HG03571 (cell line): Measurements from ENCODE around the gene BCHE.
"Not testable (repeated sequence)": the region's sequence is repeated elsewhere in the genome, so short reads cannot be mapped to it uniquely, and the experiment has no call there.

Source experiments
- ATAC-seq: cut with Tn5 transposase; IDR thresholded peaks from one replicate; pipeline ENCODE4 v1.9.1; 2021; ENCODE audit not compliant: unreplicated experiment

The BCHE gene

DNA sequence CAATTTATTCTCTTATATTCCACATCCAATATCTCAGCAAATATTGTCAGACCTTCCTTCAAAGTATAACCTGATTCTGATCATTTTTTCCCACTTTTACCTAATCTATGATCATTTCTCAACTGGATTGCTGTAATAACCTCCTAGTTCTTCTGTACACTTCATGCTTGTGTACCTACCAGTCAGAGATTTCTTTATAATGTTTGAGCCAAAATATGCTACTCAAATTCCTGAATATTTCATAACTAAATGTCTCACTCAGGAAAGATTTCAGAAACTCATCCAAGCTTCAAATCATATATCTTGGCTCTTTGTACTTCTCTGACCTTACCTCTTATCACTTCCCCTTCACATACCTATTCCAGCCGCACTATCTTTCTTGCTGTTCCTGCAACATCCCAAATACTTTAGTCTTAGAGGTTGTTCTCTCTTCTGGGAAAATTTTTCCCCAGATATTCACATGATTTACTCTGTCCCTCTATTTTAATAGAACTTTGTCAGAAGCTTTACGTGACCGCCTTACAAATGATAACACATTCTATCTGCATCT is 20.0 kb downstream of the BCHE start:
- no peak for ATAC-seq

DNA sequence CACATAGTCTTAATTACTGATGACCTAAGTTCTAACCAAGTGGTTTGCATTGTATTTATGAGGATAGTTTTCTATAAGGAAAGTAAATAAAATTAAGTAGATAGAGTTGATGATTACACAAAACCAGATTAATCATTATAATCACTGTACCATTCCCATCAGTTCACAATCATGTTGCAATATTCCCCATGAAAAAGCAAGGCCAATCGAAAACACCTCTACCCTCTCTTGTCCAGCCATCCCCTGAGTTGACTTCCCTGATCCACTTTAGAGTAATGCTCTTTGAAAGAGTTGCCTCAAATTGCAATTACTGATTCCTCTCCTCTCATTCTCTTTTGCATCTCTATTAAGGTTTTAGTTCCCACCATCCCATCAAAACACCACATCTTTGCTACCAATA is 21.0 kb downstream of the BCHE start:
- no peak for ATAC-seq

DNA sequence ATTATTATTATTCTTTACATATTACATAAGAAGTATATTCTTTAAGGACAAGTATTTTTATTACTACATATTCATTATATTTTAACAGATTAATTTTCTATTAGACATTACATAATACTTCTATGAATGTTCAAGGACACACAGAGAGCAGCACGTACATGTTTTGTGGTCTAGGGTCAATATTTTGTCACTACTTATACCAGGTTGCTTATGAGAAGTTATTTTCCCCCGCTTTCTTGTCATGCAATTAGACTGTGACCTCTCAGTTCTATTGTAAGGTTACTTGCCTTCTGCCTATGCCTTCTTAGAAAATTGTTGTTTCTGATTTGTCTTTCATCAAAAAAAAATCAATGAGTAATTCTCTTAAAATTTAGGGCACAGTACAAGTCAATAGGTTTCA is 21.5 kb downstream of the BCHE start:
- ATAC-seq, result no peak

DNA sequence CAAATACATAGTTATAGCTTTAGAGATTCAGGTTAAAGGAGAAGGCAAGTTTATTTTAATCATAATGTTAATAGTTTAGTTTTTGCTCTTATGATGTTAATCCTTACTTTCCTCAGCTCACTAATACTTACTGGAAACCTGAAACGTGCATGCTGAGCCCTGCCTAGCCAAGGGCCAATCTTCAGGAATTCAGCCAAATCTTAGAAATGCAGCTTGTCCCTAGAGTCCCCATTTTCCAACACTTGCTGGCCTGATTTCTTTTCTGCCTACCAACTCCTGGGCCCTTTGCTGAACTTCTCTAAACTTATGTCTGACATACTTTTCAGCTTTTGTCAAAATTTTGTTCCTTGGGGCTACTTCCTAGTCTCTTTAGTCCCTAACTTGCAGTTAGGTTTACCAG is 22.8 kb downstream of the BCHE start:
- no peak for ATAC-seq

DNA sequence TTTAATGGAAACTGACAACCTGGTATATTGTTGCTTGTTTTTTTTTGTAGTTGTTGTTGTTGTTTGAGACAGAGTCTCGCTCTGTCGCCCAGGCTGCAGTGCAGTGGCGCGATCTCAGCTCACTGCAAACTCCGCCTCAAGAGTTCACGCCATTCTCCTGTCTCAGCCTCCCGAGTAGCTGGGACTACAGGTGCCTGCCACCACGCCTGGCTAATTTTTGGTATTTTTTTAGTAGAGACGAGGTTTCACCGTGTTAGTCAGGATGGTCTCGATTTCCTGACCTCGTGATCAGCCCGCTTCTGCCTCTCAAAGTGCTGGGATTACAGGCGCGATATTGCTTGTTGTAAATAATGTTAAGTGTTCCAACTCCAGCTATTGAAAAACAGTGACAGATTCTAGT is 29.3 kb downstream of the BCHE start:
- not testable (repeated sequence) for ATAC-seq

DNA sequence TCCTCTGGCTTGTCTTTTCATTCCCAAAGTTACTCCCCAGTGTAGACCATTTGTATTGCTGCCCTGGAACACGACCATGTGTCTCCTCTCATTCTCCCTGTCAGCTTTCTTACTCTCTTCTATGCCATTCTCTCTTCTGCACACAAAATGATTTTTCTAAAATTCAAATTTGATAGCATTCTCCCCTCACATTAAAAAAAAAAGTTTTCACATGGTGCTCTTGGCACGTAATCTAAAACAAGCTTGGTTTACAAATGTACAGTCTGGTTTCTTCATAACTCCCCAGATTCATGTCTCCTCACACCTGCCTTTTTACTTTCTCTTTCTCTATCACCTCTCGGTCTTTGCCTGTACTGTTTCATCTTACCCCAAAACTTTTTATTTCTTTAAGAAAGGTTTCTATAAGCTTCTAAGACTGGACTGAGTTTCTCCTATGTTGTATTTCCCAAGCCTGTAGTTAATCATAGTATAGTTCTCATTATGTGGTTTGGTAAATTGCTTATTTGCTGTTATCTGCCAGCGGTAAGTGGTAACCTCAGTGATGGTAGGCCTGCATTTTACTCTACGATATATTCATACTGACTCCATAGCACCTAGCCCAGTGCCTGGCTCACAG is 31.2 kb downstream of the BCHE start:
- no peak for ATAC-seq

DNA sequence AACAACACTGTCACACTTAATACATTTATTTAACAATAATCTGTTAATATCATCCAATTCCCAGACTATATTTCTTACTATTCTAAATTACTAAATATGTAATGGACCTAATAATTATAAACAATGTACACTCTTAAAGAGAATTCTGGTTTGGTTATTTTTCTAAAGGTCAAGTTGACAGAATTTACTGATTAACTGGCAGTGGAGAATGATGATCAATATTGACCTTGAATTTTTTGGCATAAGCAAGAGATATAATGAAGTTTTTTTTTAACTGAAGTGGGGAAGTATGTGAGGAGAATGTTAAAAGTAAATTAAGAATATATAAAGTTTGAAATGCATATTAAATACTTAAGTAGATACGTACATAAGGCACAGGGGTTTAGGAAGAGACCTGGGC is 33.8 kb downstream of the BCHE start:
- no peak for ATAC-seq

DNA sequence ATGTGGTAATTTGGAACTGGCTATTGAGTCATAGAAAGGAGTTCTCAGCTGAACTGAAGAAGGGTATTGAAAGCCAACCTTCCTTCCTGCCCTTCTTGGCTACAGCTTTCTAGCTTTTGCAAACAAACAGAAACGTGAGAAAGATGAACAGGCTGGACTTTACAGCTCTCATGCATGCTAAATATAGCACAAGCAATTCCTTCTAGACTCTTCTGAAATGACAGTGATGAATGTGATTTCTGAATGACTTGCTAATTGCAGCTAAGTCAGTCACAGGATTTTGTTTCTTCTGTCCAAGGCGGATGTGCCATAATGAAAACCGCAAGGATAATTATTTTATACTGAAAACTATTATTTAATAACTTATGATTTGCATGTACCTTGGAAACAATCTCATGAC is 36.3 kb downstream of the BCHE start:
- ATAC-seq, result no peak

DNA sequence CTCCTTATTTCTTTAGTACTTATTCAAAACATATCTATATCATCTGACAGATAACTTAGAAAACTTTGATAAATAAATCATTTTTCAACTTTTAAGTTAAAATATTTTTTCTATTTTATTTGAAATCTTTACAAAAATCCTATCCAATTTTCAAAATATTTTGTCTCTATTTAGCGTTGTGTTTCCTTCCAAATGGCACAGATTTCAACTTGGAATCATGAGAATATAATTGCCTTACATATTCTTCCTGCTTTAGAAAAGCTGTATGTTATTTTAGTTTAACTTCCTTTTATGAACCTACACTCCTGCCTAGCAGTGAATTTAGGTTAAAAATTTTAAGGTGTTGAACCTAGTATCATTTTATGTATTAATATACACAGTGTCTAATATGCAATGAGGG is 38.2 kb downstream of the BCHE start:
- ATAC-seq, result no peak

DNA sequence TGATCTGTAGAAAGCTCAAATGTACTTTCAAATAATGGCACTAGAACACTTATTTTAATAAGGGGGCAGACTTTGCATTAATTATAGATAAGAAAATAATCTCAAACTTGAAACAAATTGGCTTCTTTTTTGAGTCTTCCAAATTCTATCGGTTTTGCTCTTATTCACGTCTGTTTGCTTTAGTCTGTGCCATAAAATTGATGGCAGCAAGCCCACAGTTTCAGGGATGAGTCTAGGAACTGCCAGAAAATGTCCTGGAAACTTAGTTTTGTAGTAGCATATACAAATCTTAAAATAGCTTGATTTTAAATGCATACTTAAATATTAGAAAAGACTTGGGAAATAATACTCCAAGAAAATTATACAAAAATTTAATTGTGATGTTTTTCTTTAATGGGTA is 39.7 kb downstream of the BCHE start:
- no peak for ATAC-seq

DNA sequence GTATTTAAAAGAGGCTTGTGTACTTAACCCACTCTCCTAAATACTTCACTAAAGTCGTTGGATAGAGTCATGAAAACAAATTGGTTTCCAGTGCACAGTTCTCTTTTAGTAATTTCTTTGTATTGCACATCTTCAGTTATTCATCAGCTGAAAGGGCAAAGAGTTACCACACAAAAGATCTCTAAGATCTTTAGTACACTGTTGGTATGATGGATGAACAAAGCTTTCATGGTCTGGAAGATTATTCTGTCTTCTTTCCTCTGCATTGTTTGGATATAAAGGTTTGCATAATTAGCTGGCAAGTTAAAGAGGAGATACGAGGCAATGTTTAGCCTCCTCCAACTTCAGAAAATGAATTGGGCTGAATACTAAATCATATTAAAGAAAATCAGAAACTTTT is 40.5 kb downstream of the BCHE start:
- ATAC-seq, result no peak

DNA sequence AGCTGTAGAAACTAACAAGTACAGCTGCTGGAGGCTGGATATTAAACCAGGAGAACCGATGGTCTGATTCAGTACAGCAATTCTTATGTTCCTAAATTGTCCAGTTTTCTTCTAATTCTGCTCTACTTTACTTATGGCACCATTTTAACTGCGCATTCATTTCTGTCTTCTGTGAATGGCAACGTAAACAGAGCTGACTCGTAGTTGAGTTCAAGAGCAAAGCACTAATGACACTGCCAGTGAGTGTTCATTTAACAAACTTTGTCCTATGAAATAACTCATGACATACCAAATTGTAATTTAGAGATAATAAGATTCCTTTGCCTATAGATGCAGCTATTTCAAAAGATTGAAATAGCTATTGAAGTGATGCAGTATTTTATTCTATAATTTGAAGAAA is 48.7 kb downstream of the BCHE start:
- no peak for ATAC-seq

DNA sequence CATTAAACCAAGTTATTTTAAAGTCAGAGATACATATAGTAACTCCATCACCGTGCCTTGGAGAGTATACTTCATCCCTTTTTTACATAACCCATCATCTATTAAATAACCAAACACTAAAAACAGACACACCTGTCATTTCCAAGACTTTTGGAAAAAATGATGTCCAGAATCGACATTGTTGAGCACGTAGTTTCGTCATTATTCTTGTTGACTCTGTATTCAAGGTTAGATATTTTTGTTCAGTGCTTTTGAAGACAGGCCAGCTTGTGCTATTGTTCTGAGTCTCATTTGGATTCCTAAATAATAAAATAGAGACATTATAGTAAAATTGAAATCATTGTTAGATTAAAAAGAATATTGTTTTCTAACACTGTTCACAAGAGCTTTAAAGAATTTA is 51.2 kb downstream of the BCHE start:
- no peak for ATAC-seq

DNA sequence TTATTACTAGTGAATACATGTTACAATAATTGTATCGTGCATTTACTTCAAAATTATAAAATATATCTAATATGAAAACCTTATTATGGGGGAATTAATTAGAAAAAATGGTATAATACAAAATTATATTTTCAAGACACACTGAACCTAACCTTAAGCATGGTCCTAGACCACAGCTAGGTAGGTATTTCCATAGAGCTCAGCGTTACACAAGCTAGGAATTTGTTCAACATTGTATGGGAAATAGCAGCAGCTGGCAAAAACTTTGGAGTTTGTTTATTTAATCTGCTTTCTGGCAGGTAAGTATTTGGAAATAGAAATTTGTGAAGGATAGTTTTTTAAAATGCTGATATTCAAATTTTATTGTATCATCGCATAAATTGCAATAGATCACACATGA is 52.9 kb downstream of the BCHE start:
- ATAC-seq, result no peak

DNA sequence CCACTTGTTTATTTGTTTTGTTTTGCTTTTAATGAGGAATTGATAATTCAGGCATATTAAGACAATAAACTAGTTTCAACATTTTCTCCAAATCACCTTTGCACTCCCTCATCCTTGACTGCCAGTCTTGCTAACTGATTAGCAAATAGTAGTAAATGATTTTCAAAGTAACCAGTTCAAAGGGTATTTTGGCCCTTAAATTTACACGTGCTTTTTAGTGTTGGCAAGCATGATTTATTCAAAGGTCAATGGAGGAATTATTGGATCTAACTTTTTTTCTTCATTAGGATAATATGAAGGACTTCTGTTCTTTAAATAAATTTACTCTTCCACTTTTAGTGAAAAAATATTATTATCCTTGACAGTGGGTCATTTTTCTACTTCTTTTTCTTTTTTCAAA is 53.8 kb downstream of the BCHE start:
- no peak for ATAC-seq

DNA sequence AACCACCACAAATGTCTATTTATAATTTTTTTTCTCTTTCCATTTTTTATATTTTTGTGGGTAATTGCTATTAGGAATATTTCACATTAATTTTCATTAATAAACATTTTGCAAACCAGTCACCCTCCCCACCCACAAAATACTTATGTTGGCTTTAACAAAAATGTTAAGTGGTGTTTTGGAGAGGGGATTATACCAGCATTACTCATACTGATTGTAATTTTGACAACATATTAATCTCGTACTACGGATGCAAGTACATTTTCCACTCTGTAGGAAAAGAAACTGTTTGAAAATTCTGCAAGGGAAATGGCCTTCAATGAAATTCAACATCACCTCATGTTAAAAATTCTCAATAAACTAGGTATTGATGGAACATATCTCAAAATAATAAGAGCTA is 58.3 kb downstream of the BCHE start:
- no peak for ATAC-seq

DNA sequence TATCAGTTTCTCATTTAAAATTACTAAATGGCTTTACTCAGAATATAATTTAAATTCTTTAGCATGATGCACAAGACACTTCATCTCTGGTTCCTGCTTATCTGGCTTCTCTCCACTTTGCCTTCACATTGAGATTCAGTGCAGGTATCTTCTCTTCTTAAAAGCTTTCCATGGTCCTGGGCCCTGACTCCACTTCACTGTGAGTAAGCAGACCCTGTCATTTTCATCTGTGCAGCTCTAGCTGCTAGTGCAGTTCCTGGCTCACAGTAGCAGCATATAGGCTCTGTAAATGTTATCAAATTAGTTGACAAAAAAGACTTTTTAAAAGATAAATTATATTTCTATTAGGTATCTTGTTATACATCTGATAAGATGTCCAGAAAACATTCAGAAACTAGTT is 58.8 kb downstream of the BCHE start:
- no peak for ATAC-seq

DNA sequence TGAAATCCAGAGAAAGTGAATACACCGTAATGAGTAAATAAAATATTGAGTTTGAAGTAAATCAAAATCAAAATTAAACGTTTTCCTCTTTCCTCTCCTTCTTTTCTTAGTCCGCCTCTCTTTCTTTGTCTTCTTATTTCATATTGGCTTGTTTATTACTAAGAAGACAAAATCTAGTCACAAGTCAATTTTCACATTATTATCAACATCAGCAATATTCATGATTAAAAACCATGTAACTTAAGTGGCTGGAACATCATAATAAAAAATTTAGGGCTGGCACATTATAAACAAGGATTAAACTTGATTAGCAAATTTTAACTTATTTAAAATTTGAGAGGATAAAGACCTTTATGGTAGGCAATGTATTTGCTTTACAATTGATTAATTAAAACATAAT is 61.4 kb downstream of the BCHE start:
- no peak for ATAC-seq

DNA sequence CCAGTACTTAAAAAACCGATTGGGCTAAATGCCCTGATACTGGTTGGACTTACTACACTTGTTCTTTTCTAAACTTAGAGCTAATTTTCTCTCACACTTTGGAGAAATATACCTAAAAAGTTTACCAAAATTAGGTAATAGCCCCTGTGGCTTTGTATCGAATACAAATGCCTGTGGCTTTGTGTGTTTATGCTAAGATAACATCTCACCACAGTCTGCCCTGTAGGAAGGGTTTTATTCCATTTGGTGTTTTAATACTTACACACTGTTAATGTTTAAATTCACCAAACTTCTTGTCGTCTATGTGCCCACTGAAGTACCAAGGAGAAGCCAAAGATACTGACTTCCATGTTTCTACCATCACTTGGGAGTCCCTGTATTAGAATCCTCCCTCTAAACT is 66.4 kb downstream of the BCHE start:
- ATAC-seq, result no peak

DNA sequence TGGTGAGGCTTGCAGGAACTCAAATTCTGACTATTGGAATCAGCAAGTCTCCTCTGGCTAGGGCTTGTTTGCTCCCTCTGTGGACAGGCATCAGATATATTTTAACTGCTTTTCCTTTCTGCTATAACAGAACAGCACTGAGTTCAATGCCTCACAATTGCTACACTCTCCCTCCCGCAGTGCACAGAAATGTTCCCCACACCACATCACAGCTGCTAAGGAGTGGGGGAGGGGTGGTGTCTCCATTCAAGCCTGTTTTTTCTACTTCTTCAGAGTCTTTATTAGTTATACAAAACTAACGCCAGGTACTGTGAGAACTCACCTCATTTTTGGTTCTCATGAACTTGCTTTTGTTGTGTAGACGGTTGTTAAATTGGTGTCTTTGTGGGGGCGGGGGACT is 68.5 kb downstream of the BCHE start:
- no peak for ATAC-seq

DNA sequence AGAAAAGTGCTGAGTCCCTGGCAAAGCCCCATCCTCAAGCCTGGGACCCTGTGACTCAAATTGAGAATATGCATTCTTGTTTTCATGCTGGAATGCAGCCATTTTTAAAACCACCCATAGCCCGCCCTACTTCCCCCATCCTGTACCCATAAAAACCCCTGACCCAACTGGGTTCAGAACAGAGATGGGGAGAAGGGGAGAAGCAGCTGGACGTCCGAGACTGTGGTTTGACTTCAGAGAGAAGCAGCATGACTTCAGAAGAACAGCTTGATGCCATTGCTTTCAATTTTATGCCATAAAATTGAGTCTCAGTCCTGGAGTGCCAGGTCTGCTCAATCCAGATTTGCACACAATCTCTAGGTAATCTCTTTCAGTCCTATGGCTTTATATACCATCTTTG is 78.2 kb downstream of the BCHE start:
- ATAC-seq, result no peak

DNA sequence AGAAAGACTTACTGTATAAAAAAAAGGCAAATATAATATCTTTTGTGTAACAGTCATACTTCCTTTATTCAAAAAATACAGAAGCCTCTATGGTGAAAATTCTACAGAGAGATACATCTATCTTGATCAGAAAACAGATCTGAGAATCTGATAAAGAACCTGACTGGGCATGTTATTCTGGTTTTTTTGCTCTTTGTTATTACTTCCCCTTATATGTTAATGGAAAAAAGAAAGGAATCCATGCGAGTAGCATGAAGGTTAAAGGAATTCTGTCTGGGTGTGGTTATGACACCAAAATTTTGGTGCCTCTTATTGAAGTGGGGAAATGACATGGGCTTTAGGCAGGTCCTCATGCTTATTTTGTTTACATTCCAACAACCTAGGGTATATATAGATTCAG is 81.7 kb downstream of the BCHE start:
- no peak for ATAC-seq

DNA sequence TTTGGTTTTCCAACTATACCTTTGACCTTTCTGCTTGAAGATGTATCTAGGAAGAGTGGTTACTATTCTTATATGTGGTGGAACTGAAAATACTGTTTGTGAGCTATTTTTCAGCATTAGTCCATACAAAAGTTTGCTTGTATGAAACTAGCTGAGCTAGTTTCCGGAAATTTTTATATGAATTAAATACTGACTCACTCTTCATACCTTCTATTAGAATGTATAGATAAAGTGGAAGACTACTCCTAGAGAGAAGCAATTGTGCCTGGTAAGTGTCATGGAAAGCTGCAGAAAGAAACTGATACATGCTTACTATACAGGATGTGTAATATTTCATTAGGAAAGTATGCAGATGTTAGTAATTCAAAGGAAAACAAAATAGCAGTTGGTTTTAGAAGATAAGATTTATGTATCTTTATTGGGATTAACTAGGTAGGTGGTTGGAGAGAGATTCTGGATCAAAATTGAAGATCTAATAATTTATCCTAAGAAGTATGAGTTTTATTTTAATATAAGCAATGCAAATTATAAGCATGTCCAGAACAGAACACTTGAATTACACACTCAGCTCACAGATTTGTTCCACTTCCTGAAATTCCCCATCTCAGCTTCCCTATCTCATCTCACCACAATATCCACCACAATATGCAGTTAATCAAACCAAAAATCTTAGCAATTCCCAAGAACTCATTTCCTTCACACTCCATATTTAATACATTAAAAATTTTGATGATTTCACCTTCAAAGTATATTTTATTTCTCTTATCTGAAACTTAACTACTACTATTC is 82.8 kb downstream of the BCHE start:
- no peak for ATAC-seq
